HG03558 (cell line): ENCODE results near the gene RAB40C.

Source experiments
- ATAC-seq: cut with Tn5 transposase; IDR thresholded peaks from one replicate; pipeline ENCODE4 v1.9.1; 2021; ENCODE audit warnings: moderate number of reproducible peaks; ENCODE audit not compliant: unreplicated experiment; ENCODE audit errors: extremely low read depth

RAB40C gene

DNA sequence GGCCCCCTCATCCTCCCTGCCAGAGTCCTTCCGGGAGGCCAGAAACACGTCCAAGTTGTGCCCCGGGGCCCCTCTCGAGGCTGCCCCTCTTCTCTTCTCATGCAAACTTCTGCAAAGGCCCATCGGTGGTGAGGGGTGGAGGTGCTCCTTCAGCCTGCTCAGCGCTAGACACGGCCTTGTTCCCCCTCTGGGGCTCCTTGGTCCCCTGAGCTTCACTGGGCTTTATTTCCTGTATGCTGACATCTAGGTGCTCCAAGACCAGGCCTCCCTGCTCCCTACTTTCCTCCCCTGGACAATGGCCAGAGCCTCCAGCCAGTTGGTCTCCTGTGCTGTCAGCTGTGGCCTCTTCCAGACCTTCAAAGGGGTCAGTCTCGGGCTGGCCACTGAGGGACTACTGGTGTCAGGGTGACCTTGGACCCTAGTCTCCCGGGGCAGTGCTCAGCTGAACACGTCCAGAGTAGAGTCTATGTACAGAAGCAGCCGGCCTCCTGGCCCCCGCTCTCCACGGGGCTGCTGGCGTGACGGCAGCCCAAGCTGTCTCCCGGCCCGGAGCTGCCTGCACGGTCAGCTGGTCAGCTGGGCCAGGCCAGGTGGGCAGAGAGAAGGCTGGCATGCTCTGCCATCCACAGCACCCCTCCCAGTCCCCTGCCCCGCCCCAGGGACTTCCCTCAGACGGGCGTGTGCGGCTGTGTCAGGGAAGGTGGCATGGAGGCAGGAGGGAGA, 31.4 kb upstream of the RAB40C start:
- no peak for ATAC-seq

DNA sequence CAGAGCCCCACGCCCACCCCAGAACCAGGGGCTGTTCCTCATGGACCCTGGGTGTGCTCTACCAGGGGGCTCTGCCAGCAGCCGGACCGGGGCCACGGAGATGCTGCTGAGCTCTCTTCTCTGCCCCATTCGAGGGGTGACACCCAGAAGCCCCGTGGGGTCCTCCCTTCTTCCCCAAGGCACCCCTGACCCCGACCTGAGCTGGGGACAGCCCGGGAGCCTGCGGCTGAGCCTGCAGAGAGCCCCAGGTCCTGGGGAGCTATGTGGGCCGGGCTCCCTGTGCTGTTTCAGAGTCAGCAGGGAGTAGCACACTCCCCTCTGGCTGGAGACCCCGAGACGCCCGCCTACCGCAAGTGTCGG, 30.9 kb upstream of the RAB40C start:
- ATAC-seq: no peak

DNA sequence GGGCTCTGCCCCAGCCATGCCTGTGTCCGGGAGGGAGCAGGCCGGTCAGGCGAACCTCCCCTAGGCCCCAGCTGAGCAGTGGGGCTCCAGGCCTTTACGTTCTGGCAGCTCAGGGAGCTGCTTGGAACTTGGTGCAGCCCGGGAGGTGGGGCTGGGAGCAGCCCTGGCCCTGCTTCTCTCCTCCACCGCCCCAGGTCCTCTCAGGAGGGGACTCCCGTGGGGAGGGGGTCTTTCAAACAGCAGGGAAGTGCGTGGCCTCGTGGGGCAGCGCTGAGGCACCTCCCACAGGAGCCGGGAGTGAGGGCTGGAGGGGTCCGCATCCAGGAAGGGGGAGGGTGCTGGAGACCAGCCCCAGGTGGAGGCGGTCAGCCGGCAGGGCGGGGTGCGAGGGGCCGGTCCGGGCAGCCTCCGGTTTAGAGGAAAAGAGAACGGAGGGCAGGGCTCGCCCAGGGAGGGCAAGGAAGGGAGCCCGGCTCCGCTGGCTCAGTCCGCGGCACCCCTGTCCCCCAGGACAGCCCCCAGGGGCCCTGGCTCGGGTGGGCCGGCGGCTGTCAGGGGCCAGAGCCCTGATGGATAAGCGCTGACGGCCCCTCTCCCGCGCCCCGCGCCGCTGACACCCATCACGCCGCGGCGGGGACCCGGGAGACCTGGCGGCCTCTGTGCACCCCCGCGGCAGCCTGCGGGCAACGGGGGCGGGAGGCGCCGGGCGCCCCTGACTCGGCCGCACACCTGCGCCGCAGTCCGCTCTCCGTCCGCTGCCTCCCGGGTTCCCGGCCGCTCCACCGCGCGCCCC, 30.3 kb upstream of the RAB40C start:
- no peak for ATAC-seq

- ATAC-seq: no peak
These were observed 29.6 kb upstream of the RAB40C start, which contains the start of gene PRR35 for GRCh38 chr16:560204-560700. Gene PRR35, plus strand, starts transcription at chr16:560394. Its CDS starts 2,901 bp downstream, at chr16:563295.

GRCh38 chr16:560701-561412, 29.0 kb upstream of the RAB40C start:
- no peak for ATAC-seq

DNA sequence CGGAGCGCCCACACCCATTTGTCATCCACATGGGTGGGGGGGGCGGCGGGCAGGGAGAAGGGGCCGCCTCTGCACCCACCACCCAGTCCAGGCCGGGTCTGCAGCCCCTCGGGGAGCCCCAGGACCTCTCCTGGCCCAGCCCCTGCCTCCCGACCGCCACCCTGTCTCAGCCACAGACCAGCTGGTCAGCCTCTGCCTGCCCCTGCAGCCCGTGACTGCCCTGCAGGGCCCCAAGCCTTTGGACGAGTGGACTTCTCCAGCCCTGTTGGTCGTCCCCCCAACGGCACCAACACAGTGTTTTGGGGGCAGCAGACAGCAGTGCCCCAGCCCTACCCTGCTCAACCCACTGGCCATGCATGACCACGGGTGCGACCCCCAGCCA, 28.5 kb upstream of the RAB40C start:
- ATAC-seq: no peak

GRCh38 chr16:561957-562938, 27.6 kb upstream of the RAB40C start:
- no peak for ATAC-seq

DNA sequence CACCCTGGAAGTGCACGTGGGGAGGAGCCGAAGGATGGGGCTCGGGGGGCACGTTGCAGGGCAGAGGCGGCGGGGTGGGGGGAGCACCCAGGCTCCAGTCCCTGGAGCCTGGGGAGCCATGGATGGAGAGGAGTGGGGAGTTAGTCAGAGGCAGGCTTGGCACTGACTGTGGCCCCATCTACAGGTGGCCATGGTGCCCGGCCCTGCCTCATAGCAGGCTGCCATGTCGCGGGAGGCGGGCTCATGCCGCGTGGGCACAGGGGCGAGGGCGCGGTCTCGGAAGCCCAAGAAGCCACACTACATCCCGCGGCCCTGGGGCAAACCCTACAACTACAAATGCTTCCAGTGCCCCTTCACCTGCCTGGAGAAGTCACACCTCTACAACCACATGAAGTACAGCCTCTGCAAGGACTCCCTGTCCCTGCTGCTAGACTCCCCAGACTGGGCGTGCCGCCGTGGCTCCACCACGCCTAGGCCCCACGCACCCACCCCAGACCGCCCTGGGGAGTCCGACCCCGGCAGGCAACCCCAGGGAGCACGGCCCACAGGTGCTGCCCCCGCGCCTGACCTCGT, 26.7 kb upstream of the RAB40C start:
- ATAC-seq: no peak

GRCh38 chr16:564690-565418, 25.0 kb upstream of the RAB40C start:
- no peak for ATAC-seq

GRCh38 chr16:565419-566330, 24.2 kb upstream of the RAB40C start:
- no peak for ATAC-seq

DNA sequence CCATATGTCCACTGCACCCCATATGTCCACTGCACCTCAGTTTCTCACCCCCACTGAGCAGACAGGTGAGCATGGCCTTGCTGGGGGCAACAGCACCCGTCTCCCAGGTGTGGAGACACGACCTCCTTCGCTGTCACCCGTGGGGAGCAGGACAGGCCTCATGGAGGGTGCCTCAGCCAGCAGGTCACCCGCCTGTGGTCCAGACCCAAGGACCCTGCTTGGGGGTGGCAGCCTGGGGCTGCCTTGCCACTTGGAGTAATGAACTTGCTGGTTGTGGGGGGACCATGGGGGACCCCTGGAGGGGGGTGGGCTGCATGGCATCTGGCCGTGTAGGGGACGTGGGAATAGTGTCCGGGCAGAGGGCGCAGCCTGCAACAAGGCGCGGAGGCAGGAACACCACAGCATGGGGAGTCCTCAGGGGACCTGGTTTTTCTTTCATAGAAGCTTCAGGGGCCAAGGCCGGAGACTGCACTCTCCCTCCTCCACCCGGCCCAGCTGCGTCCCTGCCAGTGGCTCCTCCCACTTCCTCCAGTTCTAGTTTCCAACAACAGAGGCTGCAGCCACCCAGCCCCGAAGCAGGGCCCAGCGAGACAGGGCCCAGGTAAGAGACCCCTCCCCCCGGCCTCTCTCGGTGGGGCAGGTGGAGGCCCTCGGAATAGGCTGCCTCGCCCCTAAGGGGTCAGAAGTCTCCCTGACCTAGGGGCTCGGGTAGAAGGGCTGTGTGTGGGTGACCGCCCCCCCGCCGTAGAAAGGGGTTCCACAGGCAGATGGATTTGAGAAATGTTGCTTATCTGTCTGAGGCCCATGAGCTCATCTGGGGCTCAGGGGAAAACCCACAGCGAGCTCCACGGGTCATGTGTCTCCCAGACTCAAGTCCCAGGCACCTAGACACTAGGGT, 23.1 kb upstream of the RAB40C start, which contains the start of gene NHLRC4:
NHLRC4 (plus strand) TSS at position 531 of the 898 bp plus-strand sequence. CDS start 1,043 bp downstream, outside the sequence.
- ATAC-seq: no peak

DNA sequence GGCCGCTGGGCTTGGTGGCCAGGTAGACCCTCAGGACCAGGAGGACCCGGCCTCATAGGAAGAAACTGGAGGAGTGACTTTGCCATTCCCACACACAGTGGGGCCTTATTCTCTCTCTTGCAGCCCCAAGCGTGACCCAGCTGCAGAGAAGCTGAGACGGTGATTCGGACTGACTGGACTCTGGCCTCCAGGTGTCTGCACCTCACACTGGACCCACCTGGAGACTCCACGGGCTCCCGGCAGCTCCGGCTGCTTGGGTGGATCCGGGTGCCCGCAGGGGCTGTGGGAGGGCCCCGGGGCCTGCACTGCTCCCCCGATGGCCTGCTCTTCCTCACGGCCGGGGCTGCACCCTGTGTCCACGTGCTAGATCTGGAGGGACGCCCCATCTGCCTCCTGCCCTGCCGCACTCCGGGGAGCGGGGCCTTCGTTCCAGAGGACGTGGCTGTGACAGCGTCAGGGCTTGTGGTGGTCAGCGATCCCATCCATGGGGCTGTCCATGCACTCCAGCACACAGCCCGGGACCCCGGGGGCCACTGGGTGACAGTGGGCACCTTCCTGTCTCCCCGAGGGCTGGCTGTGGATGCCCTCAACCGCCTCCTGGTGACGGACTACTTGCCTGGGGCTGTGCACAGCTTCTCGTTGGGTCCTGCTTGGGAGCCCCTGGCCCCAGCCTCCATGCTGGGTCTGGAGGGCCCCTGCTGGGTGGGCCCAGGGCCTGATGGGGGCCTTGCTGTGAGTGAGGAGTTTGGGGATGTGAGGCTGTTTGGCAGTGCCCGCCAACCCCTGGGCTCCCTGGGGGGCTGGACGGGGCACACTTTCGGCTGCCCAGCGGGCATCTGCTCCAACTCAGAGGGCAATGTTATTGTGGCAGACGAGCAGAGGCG, 22.3 kb upstream of the RAB40C start:
- no peak for ATAC-seq

DNA sequence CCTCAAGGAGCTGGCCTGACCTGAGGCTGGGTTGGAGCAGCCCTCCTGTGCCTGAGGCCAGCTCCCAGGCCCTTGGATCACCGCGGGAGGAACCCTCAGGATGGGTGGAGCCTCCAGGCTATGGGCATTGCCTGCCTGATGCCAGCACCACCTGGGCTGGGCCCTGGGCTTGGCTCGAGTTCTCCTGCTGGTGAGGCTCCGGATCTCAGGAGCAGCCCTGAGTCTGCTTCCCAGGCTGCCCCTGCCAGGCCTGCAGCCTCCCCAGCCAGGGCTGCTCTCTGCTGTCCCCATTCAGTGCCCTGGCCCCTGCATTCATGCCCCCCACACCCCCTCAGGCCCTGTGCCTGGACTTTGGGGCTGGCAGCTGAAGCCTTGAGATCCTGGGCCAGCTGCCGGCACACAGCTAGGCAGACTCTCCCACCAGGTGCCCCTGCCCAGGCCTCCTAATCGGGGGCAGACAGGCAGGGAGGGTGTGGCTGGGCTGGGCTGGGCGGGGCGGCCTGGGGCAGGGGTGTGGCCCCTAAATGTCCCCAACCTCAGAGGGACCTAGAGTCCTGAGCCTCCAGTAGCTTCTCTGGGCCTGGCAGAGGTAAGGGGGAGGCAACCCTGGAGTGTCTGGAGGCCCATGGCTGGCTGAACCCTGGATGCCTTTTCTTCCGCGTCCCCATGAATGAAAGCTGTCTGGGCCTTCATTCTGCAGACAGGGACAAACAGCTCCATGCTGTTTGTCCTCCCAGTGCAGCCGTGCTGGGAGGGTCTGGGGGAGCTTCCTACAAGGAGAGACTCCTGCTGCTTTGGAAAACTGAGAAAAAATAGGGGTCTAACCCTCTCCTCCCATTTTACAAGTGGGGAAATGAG, 21.2 kb upstream of the RAB40C start:
- ATAC-seq: no peak

DNA sequence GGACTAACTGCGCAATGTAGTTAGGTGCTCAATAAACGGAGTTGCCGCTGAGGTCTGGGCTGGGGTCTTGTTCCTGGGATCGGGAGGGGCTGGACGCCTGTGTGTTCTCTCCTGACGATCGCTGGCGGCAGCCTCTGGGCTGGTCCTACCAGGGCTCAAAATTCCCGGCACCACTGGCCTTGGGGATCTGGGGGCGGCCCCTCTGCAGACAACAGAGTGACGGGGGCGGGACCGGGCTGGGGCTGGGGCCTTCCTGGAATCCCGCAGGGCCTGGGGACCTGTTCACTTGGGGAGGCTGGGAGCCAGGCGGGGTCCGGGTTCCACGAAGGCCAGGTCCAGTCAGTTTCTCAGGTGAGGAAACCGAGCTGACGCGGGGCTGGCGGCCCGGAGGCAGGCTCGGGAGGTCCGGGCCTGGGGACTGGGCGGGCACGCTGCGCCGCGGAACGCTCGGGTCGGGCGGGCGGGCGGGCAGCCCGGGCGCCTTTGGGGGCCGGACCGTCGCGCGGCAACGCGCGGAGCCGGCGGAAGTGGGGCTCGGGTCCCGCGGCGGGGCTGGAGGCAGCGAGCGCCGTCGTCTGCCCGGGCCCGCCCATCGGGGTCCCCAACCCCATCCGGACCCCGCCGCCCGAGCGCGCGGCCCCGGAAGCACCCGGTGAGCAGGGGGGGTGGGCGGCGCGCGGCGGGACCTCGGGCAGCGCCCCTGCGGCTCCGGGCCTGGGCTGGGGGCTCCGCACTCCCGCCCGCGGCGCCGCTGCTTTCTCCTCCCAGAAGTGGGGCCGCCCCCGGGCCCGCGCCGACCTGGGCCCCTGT, 20.2 kb upstream of the RAB40C start, which contains the start of gene PIGQ:
PIGQ (plus strand) TSS at position 524 of the 810 bp plus-strand sequence. CDS start 4,107 bp downstream, outside the sequence.
- no peak for ATAC-seq
